Stimulated activated CD4-positive, alpha-beta T cell treated with anti-CD3 and anti-CD28 coated beads, Interleukin-4, amount 100 ng/mL, for 48 hours (primary cell): ENCODE data around the gene SYTL2.

Experiments
- DNase-seq, 2 donors: peaks; one replicate each; pipeline ENCODE4 v3.0.0-alpha.2; 2020; ENCODE audit warnings: low read depth in 2 of 2

The SYTL2 gene

GRCh38 chr11:85827748-85828639 is 17.1 kb upstream of the SYTL2 start:
- DNase-seq = no peak

DNA sequence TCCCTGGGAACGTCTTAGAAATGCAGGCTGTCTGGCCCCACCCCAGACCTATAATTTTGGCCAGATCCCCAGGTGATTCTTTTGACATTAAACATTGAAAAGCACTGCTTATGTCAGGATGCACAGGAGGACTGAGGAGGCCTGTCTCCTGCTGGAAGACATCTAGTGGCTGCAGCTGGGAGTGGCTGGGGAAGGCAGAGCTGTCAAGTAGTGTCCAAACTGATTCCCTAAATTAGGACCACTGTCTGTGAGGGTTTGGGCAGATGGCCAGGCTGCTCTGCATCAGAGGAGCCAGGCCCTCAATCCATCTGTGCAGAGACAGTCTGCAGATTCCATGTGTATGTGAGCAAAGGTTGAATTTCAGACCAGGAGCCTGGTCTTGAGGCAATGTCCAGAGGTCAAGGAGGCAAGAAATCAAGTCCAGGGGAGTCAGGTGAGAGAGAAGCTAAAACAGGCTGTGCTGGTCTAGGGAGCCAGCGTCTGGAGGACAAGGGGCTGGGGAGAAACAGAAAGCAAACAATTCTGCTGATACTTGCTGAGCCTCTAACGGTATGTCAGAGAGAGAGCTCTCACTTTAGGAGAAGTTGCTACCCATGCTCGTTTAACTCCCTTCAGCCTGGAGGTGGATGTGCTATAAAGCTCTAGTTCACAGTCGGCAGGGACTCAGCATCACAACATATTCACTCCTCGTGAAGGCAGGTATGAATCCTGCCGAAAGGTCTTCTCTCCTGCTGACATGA is 15.3 kb upstream of the SYTL2 start:
- DNase-seq = no peak

- DNase-seq = no peak
These were observed 14.7 kb upstream of the SYTL2 start for GRCh38 chr11:85825616-85826015.

DNA sequence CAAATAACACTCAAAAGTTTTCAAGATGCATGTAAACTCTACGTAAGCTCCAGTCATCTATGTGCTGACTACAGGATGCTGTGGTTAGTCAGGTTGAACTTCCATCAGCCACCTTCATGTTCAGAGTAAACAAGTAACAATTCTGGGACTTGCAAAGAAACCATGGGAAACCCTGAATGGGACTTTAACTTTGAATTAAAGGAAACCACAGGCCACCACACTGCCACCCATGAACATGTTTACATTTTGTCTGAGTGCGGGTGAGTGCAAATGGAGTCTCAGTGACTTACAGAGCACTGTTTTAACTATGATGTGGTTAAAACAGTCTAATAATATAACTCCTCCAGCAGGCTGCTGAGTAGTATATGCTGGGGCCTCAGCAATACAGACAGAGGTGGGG is 12.9 kb upstream of the SYTL2 start:
- no peak for DNase-seq

- no peak for DNase-seq
These were observed 11.9 kb upstream of the SYTL2 start for GRCh38 chr11:85822814-85823213.

DNA sequence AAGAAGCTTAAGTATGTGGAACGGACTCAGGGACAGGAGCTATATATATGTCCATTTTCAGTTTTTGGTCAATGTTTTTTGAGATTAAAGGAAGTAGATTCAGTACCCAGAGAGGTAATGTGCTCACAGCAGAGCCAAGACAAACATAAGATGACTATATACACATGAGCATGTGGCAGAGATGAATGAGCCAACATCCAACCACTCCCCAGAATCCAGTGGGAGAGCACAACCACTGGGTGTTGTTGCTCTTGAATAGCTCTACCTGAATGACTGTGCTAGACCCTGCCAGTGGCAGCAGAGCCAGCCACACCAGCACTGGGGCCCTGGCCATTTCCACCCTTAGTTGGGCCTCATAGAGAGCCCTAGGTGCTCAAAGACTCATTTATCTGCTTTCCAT is 10.7 kb upstream of the SYTL2 start:
- DNase-seq = no peak

DNA sequence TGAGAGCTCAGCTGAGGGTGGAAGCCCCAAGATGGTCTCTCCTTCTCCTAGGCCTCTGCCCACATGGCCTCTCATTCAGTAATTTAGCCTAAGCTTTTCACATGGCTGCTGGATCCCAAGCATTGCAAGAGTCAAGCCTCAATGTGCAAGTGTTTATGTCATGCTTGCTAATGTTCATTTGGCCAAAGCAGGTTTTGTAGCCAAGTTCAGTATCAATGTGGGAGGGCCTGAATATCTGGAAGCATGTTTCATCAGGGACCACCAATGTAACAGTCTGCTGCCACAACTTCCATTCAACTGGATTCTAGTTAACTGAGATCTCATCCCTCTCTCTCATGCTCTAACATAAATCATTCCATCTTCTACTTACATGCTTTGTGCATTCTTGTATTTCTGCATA is 8.5 kb upstream of the SYTL2 start:
- no peak for DNase-seq

- no peak for DNase-seq
These were observed 4.4 kb upstream of the SYTL2 start for GRCh38 chr11:85815186-85815931.

DNA sequence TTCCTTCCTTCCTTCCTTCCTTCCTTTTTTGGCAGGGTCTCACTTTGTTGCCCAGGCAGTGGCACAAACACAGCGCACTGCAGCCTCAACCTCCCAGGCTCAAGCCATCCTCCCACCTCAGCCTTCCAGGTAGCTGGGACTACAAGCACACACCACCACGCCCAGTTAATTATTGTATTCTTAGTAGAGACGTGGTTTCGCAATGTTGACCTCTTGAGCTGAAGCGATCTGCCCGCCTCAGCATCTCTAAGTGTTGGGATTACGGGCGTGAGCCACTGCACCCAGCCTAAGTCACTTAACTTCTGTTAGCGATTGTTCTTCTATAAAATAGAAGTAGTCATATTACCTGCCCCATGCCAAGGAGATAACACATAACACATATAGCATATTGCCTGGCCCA is 2.8 kb upstream of the SYTL2 start:
- DNase-seq = no peak

DNA sequence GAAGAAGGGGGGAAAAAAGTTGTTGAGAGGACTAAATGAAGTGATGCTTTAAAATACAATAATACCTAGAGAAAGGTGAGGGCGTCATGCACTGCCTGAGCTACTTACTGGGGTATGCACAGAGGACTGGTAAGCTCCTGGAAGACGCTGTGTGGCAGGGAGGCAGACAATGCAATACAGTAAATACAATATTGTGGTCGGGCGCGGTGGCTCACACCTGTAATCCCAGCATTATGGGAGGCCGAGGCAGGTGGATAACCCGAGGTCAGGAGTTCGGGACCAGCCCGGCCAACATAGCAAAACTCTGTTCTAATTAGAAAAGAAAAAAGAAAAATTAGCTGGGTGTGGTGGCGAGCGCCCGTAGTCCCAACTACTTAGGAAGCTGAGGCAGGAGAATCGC is 683 bp upstream of the SYTL2 start:
- no peak for DNase-seq

DNA sequence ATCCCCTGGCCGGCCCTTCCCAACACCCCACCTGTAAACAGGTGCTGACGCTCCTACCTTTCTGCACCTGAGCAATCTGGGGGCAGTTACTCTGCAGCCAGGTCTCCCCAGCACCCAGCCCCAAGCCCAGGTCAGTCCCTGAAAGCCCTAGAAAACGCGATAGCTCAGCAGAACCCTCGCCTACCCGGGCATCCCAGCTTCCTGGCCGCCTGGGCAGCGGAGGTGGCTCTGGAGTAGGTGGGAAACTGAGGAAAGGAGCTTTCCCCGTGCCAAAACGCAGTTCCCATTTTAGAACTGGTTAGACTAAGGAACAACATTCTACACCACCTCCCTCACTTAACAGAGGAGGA is 445 bp downstream of the SYTL2 start:
- DNase-seq = no peak

DNA sequence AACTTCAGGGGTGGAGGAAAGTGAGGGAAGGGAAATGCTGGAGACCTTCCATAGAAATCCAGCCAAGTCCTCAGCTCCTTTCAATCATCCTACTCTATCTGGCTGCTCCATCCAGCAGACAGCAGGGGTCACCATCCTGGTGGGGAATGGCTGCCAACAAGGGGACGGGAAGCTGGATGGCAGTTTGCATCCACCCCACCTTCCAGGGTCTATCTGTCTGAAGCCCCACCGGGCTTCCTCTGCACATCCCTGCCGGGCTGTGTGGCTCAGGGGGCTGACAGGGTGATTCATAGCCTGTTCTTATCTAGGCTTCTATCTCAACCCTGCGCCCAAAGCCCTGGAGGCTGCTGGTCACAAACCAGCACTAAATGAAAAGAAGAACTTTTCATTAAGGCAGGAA is 1.1 kb downstream of the SYTL2 start:
- DNase-seq = no peak

- no peak for DNase-seq
These were observed 1.8 kb downstream of the SYTL2 start for GRCh38 chr11:85809191-85809590.

GRCh38 chr11:85806876-85807275 is 4.1 kb downstream of the SYTL2 start:
- no peak for DNase-seq

DNA sequence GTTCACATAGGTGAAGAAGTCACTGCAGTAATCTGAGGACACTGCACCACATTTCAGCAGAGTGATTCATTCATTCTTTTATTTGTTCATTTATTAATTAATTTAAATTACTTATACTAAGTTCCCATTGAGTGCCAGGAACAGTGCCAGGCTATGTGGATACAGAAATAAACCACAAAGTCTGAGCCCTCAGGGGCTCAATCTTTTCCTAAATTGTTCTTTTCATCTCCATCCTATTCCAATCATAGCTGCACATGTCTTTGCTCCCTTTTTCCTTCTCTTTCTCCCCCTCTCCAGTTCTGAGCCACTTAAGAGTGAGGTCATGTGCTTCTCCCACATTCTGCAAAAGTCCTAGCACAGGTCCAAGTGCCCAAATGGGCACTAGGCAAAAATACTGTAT is 4.9 kb downstream of the SYTL2 start:
- no peak for DNase-seq

DNA sequence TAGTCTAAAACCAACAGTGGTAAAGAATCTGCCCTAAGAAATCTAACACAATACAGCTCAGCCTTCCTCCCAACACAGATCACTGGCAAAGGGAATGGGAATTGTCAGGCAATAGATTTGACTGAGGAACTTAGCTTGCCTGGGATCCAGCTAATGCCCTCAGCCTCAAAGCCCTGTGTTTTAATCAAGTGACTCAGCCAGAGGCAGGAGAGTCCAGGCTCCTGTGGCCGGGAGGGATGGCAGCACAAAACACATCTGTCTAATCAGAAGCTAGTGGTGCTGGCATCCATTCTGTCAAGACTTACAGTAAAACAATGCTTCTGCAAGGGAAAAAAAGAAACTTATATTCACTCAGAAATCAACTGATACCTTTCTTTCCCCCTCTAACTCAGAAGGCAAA is 5.6 kb downstream of the SYTL2 start:
- no peak for DNase-seq

DNA sequence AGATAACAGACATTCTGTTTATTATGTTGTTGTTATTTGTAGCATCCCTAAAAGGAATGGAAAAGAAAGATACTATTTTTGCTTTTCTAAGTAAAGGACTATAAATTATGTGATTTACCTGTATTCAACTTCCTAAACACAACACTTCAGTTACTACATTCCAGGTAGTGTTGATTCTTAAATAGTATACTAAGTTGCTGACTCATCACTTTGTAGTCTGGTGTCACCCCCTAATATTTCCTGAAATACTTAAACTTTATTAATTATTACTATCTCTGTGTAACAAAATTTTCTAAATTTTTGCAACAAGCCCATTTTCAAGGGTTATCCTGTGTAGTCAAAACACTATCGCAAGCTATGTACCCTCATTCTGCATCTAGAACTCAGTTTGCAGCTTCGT is 7.0 kb downstream of the SYTL2 start:
- DNase-seq = no peak

DNA sequence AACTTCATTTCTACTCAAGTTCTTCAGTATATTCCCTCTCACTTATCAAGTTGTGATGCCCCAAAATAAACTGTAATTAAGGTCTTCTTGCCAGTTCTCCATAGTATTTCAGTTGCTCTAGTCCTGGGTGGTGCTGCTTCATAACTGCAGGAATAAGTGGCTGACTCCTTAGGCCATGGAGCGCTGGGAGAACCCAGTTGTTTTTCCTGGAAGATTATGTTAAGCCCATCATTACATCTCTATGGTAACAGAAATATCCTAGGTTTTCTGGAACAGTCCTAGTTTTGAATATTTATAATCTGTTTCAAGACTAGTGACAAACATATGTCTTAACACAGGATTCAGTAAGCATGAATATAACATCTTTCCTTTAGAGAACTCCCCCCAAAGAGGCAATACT is 7.6 kb downstream of the SYTL2 start:
- no peak for DNase-seq

DNA sequence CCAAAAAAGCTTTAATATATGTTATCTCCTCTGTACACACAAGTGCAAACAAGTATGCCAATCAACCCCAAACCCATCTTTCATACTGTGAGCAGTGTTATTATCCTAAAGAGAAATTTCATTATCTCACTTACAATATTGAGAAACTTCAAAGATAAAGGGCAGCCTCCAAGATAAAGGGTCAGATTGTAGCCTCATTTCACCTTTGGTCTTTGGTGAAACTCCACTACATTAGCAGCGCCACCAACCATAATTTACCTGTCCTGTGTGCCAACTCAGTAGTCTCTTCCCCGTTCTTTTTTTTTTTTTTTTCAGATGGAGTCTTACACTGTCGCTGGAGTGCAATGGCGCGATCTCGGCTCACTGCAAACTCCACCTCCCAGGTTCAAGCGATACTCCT is 9.4 kb downstream of the SYTL2 start:
- DNase-seq = no peak

- no peak for DNase-seq
These were observed 10.2 kb downstream of the SYTL2 start for GRCh38 chr11:85800595-85801342.

GRCh38 chr11:85799142-85799541 is 11.8 kb downstream of the SYTL2 start:
- DNase-seq = no peak

- DNase-seq = no peak
These were observed 12.6 kb downstream of the SYTL2 start for GRCh38 chr11:85798361-85798760.
